SK-N-SH (cell line): ENCODE results near the gene SPA17. TPM values are rescaled to one million over a fixed set of nuclear protein-coding genes. Genes with fewer than 3 reads are reported as not detected.

Experiments
- CTCF ChIA-PET: fragments of 300-600, 350-600 bp; formaldehyde crosslinking; extraction: SDS; loops from one replicate; lab custom pipeline; 2021; lab: Yijun Ruan, JAX
- POLR2A ChIA-PET: fragments of 350-600 bp; sonication (Branson Sonifier 250); formaldehyde crosslinking; extraction: SDS; loops from one replicate; lab custom pipeline; 2020; ENCODE audit warnings: antibody characterized with exemption, inconsistent platforms; lab: Yijun Ruan, JAX
- DNase-seq: peaks from one replicate; pipeline ENCODE4 v3.0.0; 2012
- H2AFZ ChIP-seq: fragments of 200-600 bp; sonication (generic); 2 replicates; pipeline ENCODE4 v1.8.1; 2016; ENCODE audit warnings: antibody characterized with exemption, mild to moderate bottlenecking, low read depth
- H3F3A ChIP-seq: fragments of 200-600 bp; sonication (generic); replicated peaks from 2 replicates; pipeline ENCODE3; 2016; ENCODE audit warnings: antibody characterized with exemption, mild to moderate bottlenecking; ENCODE audit not compliant: insufficient read depth
- H3K27ac ChIP-seq, 2 experiments: fragments of 200-500 bp in 1 of 2; fragments of 200-600 bp in 1 of 2; sonication (Bioruptor generic) in 1 of 2; sonication (generic), shearing (Covaris generic) in 1 of 2; 2 replicates each; pipeline versions ENCODE4 v1.5.1 to v1.6.1; 2014 to 2016; ENCODE audit warnings: low read depth in 2 of 2, inconsistent platforms in 1 of 2, low read length in 1 of 2, mild to moderate bottlenecking in 1 of 2, mixed read lengths in 1 of 2
- H3K27me3 ChIP-seq: fragments of 200-600 bp; sonication (generic), shearing (Covaris generic); 2 replicates; pipeline ENCODE4 v1.6.1; 2016; ENCODE audit warnings: mixed run types; ENCODE audit not compliant: insufficient read depth
- H3K36me3 ChIP-seq, 2 experiments: fragments of 200-500 bp in 1 of 2; fragments of 200-600 bp in 1 of 2; sonication (Bioruptor generic) in 1 of 2; sonication (generic) in 1 of 2; replicated peaks in 1 of 2; 2 replicates each; pipeline versions ENCODE3 to v1.5.1; 2014 to 2016; ENCODE audit warnings: low read length in 1 of 2, mild to moderate bottlenecking in 1 of 2; ENCODE audit not compliant: insufficient read depth in 2 of 2, control insufficient read depth in 1 of 2
- H3K4me1 ChIP-seq, 2 experiments: fragments of 200-500 bp in 1 of 2; fragments of 200-600 bp in 1 of 2; sonication (Bioruptor generic) in 1 of 2; sonication (generic), shearing (Covaris generic) in 1 of 2; 2 replicates each; pipeline versions ENCODE4 v1.5.1 to v1.6.1; 2014 to 2016; ENCODE audit warnings: low read depth in 1 of 2, low read length in 1 of 2, mixed run types in 1 of 2; ENCODE audit not compliant: insufficient read depth in 2 of 2, control insufficient read depth in 1 of 2
- H3K4me2 ChIP-seq: fragments of 200-600 bp; sonication (generic), shearing (Covaris generic); 2 replicates; pipeline ENCODE4 v1.6.1; 2017; ENCODE audit warnings: mixed run types
- H3K4me3 ChIP-seq, 2 experiments: fragments of 200-500 bp in 1 of 2; fragments of 200-600 bp in 1 of 2; sonication (Bioruptor generic) in 1 of 2; sonication (generic), shearing (Covaris generic) in 1 of 2; 2 replicates each; pipeline versions ENCODE4 v1.5.1 to v1.8.1; 2014 to 2016; ENCODE audit warnings: low read depth in 2 of 2, inconsistent platforms in 1 of 2, low read length in 1 of 2, mild to moderate bottlenecking in 1 of 2, mixed read lengths in 1 of 2, moderate library complexity in 1 of 2
- H3K79me2 ChIP-seq: fragments of 200-600 bp; sonication (generic); 2 replicates; pipeline ENCODE4 v1.8.1; 2017; ENCODE audit warnings: mild to moderate bottlenecking; ENCODE audit not compliant: insufficient read depth
- H3K9ac ChIP-seq: fragments of 200-600 bp; sonication (generic); 2 replicates; pipeline ENCODE4 v1.6.1; 2017; ENCODE audit warnings: mixed run types
- H3K9me2 ChIP-seq: fragments of 200-600 bp; sonication (generic); 2 replicates; pipeline ENCODE4 v1.6.1; 2017; ENCODE audit warnings: mixed run types
- H3K9me3 ChIP-seq: fragments of 200-600 bp; sonication (generic); 2 replicates; pipeline ENCODE4 v1.6.1; 2017; ENCODE audit warnings: mixed run types, mild to moderate bottlenecking, moderate library complexity
- H4K20me1 ChIP-seq: fragments of 200-600 bp; sonication (generic); 2 replicates; pipeline ENCODE4 v1.6.1; 2017; ENCODE audit warnings: mild to moderate bottlenecking, mixed run types; ENCODE audit not compliant: insufficient read depth
- CTCF ChIP-seq: fragments of 200-600 bp; sonication (generic); IDR thresholded peaks from 2 replicates; pipeline ENCODE4 v1.6.1; 2017; ENCODE audit warnings: antibody characterized with exemption, mild to moderate bottlenecking, moderate library complexity
- EZH2phosphoT487 ChIP-seq: fragments of 200-600 bp; sonication (generic); IDR thresholded peaks from 2 replicates; pipeline ENCODE4 v1.6.1; 2017; ENCODE audit warnings: low read depth, mixed run types, mild to moderate bottlenecking, antibody characterized with exemption, moderate library complexity, borderline replicate concordance
- GABPA ChIP-seq: IDR thresholded peaks from 2 replicates; pipeline ENCODE4 v1.4.0; 2012; ENCODE audit warnings: low read depth, mild to moderate bottlenecking
- IRF3 ChIP-seq: fragments of 150-350 bp; IDR thresholded peaks from 2 replicates; pipeline ENCODE4 v1.6.1; 2016; ENCODE audit warnings: mild to moderate bottlenecking, low read depth, low read length
- JUND ChIP-seq: IDR thresholded peaks from 2 replicates; pipeline ENCODE4 v1.4.0; 2012
- MEF2A ChIP-seq: IDR thresholded peaks from 2 replicates; pipeline ENCODE4 v1.4.0; 2012; ENCODE audit warnings: low read depth, borderline replicate concordance
- MXI1 ChIP-seq: IDR thresholded peaks from 2 replicates; pipeline ENCODE4 v1.6.1; 2012; ENCODE audit warnings: mild to moderate bottlenecking, low read depth, low read length, improper control_type of control experiment
- NFIC ChIP-seq: IDR thresholded peaks from 2 replicates; pipeline ENCODE4 v1.4.0; 2012; ENCODE audit warnings: borderline replicate concordance
- NRF1 ChIP-seq: IDR thresholded peaks from 2 replicates; pipeline ENCODE4 v1.6.1; 2012; ENCODE audit warnings: low read depth, mild to moderate bottlenecking, low read length
- POLR2AphosphoS5 ChIP-seq: IDR thresholded peaks from 2 replicates; pipeline ENCODE4 v1.6.1; 2012; ENCODE audit warnings: low read depth, low read length
- RCOR1 ChIP-seq: fragments of 150-350 bp; IDR thresholded peaks from 2 replicates; pipeline ENCODE4 v1.6.1; 2017; ENCODE audit warnings: antibody characterized with exemption, low read length
- RFX5 ChIP-seq: IDR thresholded peaks from 2 replicates; pipeline ENCODE4 v1.6.1; 2012; ENCODE audit warnings: mild to moderate bottlenecking, improper control_type of control experiment, low read length
- RXRA ChIP-seq: IDR thresholded peaks from 2 replicates; pipeline ENCODE4 v1.4.0; 2012; ENCODE audit warnings: low read depth, mild to moderate bottlenecking, borderline replicate concordance
- TAF1 ChIP-seq: IDR thresholded peaks from 2 replicates; pipeline ENCODE4 v1.6.1; 2012; ENCODE audit warnings: low read depth, mild to moderate bottlenecking, low read length, moderate library complexity, borderline replicate concordance
- TCF12 ChIP-seq: IDR thresholded peaks from 2 replicates; pipeline ENCODE4 v1.4.0; 2012
- TEAD4 ChIP-seq: IDR thresholded peaks from 2 replicates; pipeline ENCODE4 v1.4.0; 2012; ENCODE audit warnings: mild to moderate bottlenecking, borderline replicate concordance; ENCODE audit not compliant: insufficient read depth
- WGBS: methylation state at CpG from one replicate; pipeline ENCODE4 v1.1.6; 2017; ENCODE audit warnings: low lambda C conversion rate; 5-methylcytosine and 5-hydroxymethylcytosine counted together
- polyA plus RNA-seq, 3 experiments: library from polyadenylated mRNA; depleted of rRNA; stranded (reverse); fragments of >200 nt; gene quantifications; 2 replicates each; pipeline ENCODE4 v1.2.3, GENCODE V29; 2012
- TF ChIP-seq, protein P1 (sequence below): IDR thresholded peaks from 2 replicates; pipeline ENCODE4 v1.6.1; 2012; ENCODE audit warnings: mild to moderate bottlenecking, low read depth, low read length, moderate library complexity
- TF ChIP-seq, protein P2 (sequence below): fragments of 150-350 bp; IDR thresholded peaks from 2 replicates; pipeline ENCODE4 v1.6.1; 2017; ENCODE audit warnings: antibody characterized with exemption, low read length, low read depth, borderline replicate concordance

The SPA17 gene
- polyA plus RNA-seq, 1 of the 3 experiments (the other 2 are of a cell fraction), result 7.7 TPM

DNA sequence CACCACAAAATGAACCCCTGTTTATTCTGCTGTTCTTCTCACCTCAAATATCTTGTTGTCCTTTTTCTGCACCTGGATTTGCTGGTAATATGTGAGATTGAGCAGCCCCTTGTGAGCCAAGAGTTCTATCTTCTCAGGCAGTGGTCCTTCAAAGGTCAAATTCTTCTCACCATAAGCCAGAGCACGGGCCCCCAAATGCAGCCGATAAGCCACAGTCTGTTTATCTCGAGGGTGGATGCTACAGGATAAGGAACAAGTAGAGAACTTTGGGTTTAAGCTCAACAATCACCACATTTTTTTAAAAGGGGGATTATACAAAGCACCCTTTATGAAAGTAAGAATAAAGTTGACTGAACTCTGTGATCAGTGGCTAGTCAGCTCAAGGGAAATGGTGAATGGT, 35.2 kb upstream of the SPA17 start:
- WGBS, result 90% methylated on average over 3 of the region's 3 CpGs
- Histone ChIP-seq H3K36me3 (peaks cover 27 to 58% of the 10 kb centered on the region in 2 experiments), H2AFZ (no peak overlapping the region), H3K4me2 (no peak overlapping the region), H3K4me3 (no peak overlapping the region), H4K20me1 (no peaks in the 10 kb centered on the region), H3K27me3 (no peaks in the 10 kb centered on the region), H3K9ac (no peak overlapping the region), H3K27ac (no peak overlapping the region), H3K9me2 (no peaks in the 10 kb centered on the region), H3F3A (peaks cover 12% of the 10 kb centered on the region), H3K4me1 (0 out of 4 replicates have a peak, but pooled peaks cover 0 to 7% of the 10 kb centered on the region in 2 experiments), H3K79me2 (no peaks in the 10 kb centered on the region), H3K9me3 (no peaks in the 10 kb centered on the region)
- TF ChIP-seq MEF2A (no peak), EZH2phosphoT487 (no peak), GABPA (no peak), TAF1 (no peak), JUND (no peak), IRF3 (no peak), MXI1 (no peak), POLR2AphosphoS5 (no peak)
- POLR2A ChIA-PET, result no interaction called here
- no peak for DNase-seq
- CTCF ChIA-PET, result interaction anchor here (1.1 to 2.8 kb wide), 7 partner anchors 11 to 228 kb away, joined by 3 to 9 read pairs (median 4); partner anchors contain the start of gene ESAM

DNA sequence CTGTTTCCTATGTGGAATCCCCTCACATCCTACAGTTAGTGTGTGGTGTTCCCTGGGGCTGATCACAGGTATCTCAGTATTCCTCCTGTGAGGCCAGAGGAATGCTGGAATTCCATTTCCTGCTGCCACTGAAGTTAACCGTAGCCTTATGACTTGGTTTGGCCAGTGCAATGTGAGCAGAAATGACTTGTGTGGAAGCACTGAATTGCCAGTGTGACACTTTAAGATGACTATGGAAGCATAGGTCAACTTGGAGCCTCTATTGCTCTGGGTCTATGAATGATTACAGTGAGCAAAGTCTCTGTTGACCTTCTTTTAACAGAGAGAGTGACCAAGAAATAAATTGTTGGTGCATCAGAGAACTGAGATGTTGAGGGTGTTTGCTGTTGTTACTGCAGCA, 34.5 kb upstream of the SPA17 start:
- CTCF ChIA-PET, result interaction anchor here (1.3 to 6.7 kb wide), 7 partner anchors 9 to 227 kb away, joined by 3 to 40 read pairs (median 5); partner anchors contain the start of gene ESAM
- H3K9me2 ChIP-seq, result no peaks in the 10 kb centered on the region
- TF ChIP-seq RCOR1, result no peak
- TF ChIP-seq MXI1, result no peak
- TF ChIP-seq RXRA, result no peak
- no peak for TF ChIP-seq NRF1
- TF ChIP-seq, protein P1, sequence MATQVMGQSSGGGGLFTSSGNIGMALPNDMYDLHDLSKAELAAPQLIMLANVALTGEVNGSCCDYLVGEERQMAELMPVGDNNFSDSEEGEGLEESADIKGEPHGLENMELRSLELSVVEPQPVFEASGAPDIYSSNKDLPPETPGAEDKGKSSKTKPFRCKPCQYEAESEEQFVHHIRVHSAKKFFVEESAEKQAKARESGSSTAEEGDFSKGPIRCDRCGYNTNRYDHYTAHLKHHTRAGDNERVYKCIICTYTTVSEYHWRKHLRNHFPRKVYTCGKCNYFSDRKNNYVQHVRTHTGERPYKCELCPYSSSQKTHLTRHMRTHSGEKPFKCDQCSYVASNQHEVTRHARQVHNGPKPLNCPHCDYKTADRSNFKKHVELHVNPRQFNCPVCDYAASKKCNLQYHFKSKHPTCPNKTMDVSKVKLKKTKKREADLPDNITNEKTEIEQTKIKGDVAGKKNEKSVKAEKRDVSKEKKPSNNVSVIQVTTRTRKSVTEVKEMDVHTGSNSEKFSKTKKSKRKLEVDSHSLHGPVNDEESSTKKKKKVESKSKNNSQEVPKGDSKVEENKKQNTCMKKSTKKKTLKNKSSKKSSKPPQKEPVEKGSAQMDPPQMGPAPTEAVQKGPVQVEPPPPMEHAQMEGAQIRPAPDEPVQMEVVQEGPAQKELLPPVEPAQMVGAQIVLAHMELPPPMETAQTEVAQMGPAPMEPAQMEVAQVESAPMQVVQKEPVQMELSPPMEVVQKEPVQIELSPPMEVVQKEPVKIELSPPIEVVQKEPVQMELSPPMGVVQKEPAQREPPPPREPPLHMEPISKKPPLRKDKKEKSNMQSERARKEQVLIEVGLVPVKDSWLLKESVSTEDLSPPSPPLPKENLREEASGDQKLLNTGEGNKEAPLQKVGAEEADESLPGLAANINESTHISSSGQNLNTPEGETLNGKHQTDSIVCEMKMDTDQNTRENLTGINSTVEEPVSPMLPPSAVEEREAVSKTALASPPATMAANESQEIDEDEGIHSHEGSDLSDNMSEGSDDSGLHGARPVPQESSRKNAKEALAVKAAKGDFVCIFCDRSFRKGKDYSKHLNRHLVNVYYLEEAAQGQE, result no peak
- no peak for TF ChIP-seq TCF12
- TF ChIP-seq CTCF, result no peak
- TF ChIP-seq, protein P2, sequence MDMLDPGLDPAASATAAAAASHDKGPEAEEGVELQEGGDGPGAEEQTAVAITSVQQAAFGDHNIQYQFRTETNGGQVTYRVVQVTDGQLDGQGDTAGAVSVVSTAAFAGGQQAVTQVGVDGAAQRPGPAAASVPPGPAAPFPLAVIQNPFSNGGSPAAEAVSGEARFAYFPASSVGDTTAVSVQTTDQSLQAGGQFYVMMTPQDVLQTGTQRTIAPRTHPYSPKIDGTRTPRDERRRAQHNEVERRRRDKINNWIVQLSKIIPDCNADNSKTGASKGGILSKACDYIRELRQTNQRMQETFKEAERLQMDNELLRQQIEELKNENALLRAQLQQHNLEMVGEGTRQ, result no peak
- TF ChIP-seq TEAD4, result no peak
- TF ChIP-seq POLR2AphosphoS5, result no peak
- TF ChIP-seq RFX5, result no peak
- no peak for TF ChIP-seq NFIC
- TF ChIP-seq MEF2A, result no peak

More for the DNA sequence above, 34.5 kb upstream of the SPA17 start:
- Histone ChIP-seq H3K27ac (no peak overlapping the region), H3K9me3 (no peaks in the 10 kb centered on the region), H3K4me2 (no peak overlapping the region), H3K4me3 (no peak overlapping the region), H2AFZ (no peak overlapping the region), H3K79me2 (no peaks in the 10 kb centered on the region), H3K36me3 (peaks cover 20 to 53% of the 10 kb centered on the region in 2 experiments), H4K20me1 (no peaks in the 10 kb centered on the region), H3K27me3 (no peaks in the 10 kb centered on the region), H3K4me1 (0 out of 4 replicates have a peak, but pooled peaks cover 0 to 7% of the 10 kb centered on the region in 2 experiments), H3K9ac (no peak overlapping the region), H3F3A (peaks cover 19% of the 10 kb centered on the region)
- 91% methylated on average over 1 of the region's 1 CpG for WGBS
- no peak for DNase-seq
- POLR2A ChIA-PET, result no interaction called here
